ENCODE data around the gene RAP1A. TPM values are rescaled to one million over a fixed set of nuclear protein-coding genes. Genes with fewer than 3 reads are reported as not detected.
A peak's percentile ranks its signal among the peaks of the same experiment; 100 is the strongest.
"Not testable (repeated sequence)": the region's sequence is repeated elsewhere in the genome, so short reads cannot be mapped to it uniquely, and the experiment has no call there.

RAP1A gene
- total RNA-seq, 3 donors from 2014 or later = 45.9 to 72.8 (median 54.9) TPM

- H3K9me3 ChIP-seq = no peaks in the 10 kb centered on the region
These were observed 17.3 kb upstream of the RAP1A start for GRCh38 chr1:111602302-111602701.

GRCh38 chr1:111602974-111603373, 16.6 kb upstream of the RAP1A start:
- H3K36me3 ChIP-seq = no peaks in the 10 kb centered on the region
- no peaks in the 10 kb centered on the region for H3K27me3 ChIP-seq
- TF ChIP-seq CTCF (IDR thresholded peaks at IDR 0.05) (no peak), POLR2A (IDR thresholded peaks at IDR 0.05) (no peak)
- H3K9me3 ChIP-seq = no peaks in the 10 kb centered on the region
- no peak for DNase-seq (ENCODE audit: low spot score in 2 of 2)
- intact Hi-C loops (cut with DNase I; ENCODE audit: low total_unique reads) = no loop called here
- H3K4me3 ChIP-seq = no peak overlapping the region
- H3K4me1 ChIP-seq = peaks cover 0 to 4% of the 10 kb centered on the region in 2 donors
- H3K27ac ChIP-seq = no peak overlapping the region

More at GRCh38 chr1:111602302-111602701, 17.3 kb upstream of the RAP1A start:
- intact Hi-C loops (cut with DNase I; ENCODE audit: low total_unique reads) = no loop called here
- H3K27me3 ChIP-seq = no peaks in the 10 kb centered on the region
- no peak overlapping the region for H3K4me3 ChIP-seq
- no peaks in the 10 kb centered on the region for H3K36me3 ChIP-seq
- TF ChIP-seq POLR2A (IDR thresholded peaks at IDR 0.05) (no peak), CTCF (IDR thresholded peaks at IDR 0.05) (no peak), POLR2AphosphoS5 (IDR thresholded peaks at IDR 0.05) (no peak)
- H3K27ac ChIP-seq = no peak overlapping the region
- peaks cover 0 to 4% of the 10 kb centered on the region in 2 donors for H3K4me1 ChIP-seq
- no peak for DNase-seq (ENCODE audit: low spot score in 2 of 2)

GRCh38 chr1:111603979-111604378, 15.6 kb upstream of the RAP1A start:
- intact Hi-C loops (cut with DNase I; ENCODE audit: low total_unique reads) = no loop called here
- Histone ChIP-seq H3K27me3 (no peaks in the 10 kb centered on the region), H3K4me1 (peaks cover 0 to 4% of the 10 kb centered on the region in 2 donors), H3K27ac (no peak overlapping the region), H3K9me3 (no peaks in the 10 kb centered on the region), H3K36me3 (no peaks in the 10 kb centered on the region), H3K4me3 (no peak overlapping the region)
- no peak for DNase-seq (ENCODE audit: low spot score in 2 of 2)
- TF ChIP-seq POLR2AphosphoS5 (IDR thresholded peaks at IDR 0.05) = no peak
- TF ChIP-seq CTCF (IDR thresholded peaks at IDR 0.05) = no peak
- TF ChIP-seq POLR2A (IDR thresholded peaks at IDR 0.05) = no peak

GRCh38 chr1:111604931-111605330, 14.7 kb upstream of the RAP1A start:
- DNase-seq (ENCODE audit: low spot score in 2 of 2) = no peak
- Histone ChIP-seq H3K4me3 (no peak overlapping the region), H3K9me3 (no peaks in the 10 kb centered on the region), H3K27me3 (no peaks in the 10 kb centered on the region), H3K4me1 (peaks cover 0 to 4% of the 10 kb centered on the region in 2 donors), H3K27ac (peak overlapping the region in 1 of 2 donors; percentile 19), H3K36me3 (no peaks in the 10 kb centered on the region)
- TF ChIP-seq POLR2A (IDR thresholded peaks at IDR 0.05) (no peak), CTCF (IDR thresholded peaks at IDR 0.05) (no peak), POLR2AphosphoS5 (IDR thresholded peaks at IDR 0.05) (no peak)
- intact Hi-C loops (cut with DNase I; ENCODE audit: low total_unique reads) = no loop called here

GRCh38 chr1:111605576-111605975, 14.0 kb upstream of the RAP1A start:
- Histone ChIP-seq H3K4me1 (peaks cover 0 to 4% of the 10 kb centered on the region in 2 donors), H3K27me3 (no peaks in the 10 kb centered on the region), H3K4me3 (no peak overlapping the region), H3K27ac (peak overlapping the region in 1 of 2 donors; percentile 19), H3K36me3 (no peaks in the 10 kb centered on the region), H3K9me3 (no peaks in the 10 kb centered on the region)
- TF ChIP-seq POLR2AphosphoS5 (IDR thresholded peaks at IDR 0.05) (peak in 1 of 3 donors; percentile 27), CTCF (IDR thresholded peaks at IDR 0.05) (no peak)
- intact Hi-C loops (cut with DNase I; ENCODE audit: low total_unique reads) = no loop called here
- DNase-seq (ENCODE audit: low spot score in 2 of 2) = no peak

- intact Hi-C loops (cut with DNase I; ENCODE audit: low total_unique reads); H3K36me3 ChIP-seq; H3K27ac ChIP-seq; H3K4me1 ChIP-seq; DNase-seq (ENCODE audit: low spot score in 2 of 2); H3K9me3 ChIP-seq; H3K27me3 ChIP-seq; H3K4me3 ChIP-seq: not testable (repeated sequence)
These were observed 13.0 kb upstream of the RAP1A start for GRCh38 chr1:111606457-111607215.

- DNase-seq (ENCODE audit: low spot score in 2 of 2); H3K27me3 ChIP-seq; H3K27ac ChIP-seq; H3K9me3 ChIP-seq; H3K36me3 ChIP-seq; H3K4me3 ChIP-seq; H3K4me1 ChIP-seq; intact Hi-C loops (cut with DNase I; ENCODE audit: low total_unique reads): not testable (repeated sequence)
These were observed 11.1 kb upstream of the RAP1A start for GRCh38 chr1:111608528-111608927.
